GM10266 (cell line): ENCODE results near the gene PANK4.

Source experiments
- DNase-seq: peaks from one replicate; pipeline ENCODE4 v3.0.0; 2012; ENCODE audit errors: extremely low spot score
- TF ChIP-seq, protein P1 (sequence below): IDR thresholded peaks from 2 replicates; pipeline ENCODE4 v1.5.1; 2012; ENCODE audit warnings: mild to moderate bottlenecking, low read depth; ENCODE audit not compliant: control insufficient read depth, insufficient read depth; ENCODE audit errors: missing control alignments

PANK4 gene

GRCh38 chr1:2516124-2516523, 10.3 kb downstream of the PANK4 start:
- no peak for DNase-seq
- TF ChIP-seq, protein P1, sequence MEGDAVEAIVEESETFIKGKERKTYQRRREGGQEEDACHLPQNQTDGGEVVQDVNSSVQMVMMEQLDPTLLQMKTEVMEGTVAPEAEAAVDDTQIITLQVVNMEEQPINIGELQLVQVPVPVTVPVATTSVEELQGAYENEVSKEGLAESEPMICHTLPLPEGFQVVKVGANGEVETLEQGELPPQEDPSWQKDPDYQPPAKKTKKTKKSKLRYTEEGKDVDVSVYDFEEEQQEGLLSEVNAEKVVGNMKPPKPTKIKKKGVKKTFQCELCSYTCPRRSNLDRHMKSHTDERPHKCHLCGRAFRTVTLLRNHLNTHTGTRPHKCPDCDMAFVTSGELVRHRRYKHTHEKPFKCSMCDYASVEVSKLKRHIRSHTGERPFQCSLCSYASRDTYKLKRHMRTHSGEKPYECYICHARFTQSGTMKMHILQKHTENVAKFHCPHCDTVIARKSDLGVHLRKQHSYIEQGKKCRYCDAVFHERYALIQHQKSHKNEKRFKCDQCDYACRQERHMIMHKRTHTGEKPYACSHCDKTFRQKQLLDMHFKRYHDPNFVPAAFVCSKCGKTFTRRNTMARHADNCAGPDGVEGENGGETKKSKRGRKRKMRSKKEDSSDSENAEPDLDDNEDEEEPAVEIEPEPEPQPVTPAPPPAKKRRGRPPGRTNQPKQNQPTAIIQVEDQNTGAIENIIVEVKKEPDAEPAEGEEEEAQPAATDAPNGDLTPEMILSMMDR = no peak

- TF ChIP-seq, protein P1 = no peak
- DNase-seq = no peak
Measured at GRCh38 chr1:2515763-2516080, 10.7 kb downstream of the PANK4 start.

- TF ChIP-seq, protein P1 = no peak
- no peak for DNase-seq
Measured at GRCh38 chr1:2514863-2515762, 11.3 kb downstream of the PANK4 start.

- no peak for DNase-seq
- TF ChIP-seq, protein P1 = no peak
Measured at GRCh38 chr1:2513939-2514652, 12.3 kb downstream of the PANK4 start.

- no peak for DNase-seq
- TF ChIP-seq, protein P1 = no peak
Measured at GRCh38 chr1:2512862-2513421, 13.5 kb downstream of the PANK4 start.

DNA sequence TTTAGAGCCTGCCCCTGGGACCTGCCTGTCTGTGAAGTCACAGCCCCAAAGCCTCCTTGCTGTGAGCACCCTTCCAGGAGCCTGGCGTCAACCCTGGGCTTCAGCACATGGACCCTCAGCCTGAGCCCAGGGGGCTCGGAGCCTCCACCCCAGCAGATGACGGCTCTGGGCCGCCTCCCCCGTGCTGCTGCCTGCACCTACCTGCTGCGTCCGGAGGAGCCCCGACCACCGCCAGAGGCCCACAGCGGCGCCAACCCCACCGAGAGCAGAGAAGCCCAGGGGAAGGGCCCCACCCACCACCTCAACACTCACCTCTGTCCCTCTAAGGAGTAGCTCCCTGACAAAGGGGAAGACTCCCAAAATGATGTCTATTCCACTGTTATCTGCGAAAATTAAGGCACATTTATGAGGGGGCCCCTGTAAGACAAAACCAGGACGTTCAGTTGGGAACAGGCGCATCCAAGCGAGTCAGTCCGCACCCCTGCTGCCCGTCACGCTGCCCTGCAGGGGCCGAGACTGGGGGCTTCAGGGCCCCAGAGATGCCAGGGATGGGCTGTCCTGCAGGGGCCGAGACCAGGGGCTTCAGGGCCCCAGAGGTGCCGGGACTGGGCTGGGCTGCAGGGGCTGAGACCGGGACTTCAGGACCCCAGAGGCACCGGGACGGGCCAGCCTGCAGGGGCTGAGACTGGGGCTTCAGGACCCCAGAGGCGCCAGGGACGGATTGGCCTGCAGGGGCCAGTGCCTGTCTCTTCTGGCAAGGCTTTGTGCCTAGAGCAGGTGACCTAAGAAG, 15.8 kb downstream of the PANK4 start:
- no peak for DNase-seq
- TF ChIP-seq, protein P1 = no peak

DNA sequence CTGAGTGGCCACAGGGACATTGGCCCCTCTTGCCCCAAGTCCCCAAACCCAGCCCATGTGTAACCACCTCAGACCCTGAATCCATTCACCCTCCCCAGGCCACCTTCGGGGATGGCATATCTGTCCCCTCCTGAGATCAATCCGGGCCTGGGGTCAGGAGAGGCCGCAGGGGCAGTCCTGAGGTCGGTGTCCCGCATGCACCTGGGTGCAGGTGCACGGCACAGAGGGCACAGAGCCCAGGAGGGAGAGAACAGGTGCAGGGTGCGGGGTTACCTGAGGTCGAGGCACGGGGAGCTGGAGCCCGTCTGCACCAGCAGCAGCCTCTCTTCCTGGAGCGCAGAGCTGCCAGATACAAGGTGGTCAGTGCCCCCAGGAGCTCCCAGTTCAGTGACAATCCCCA, 16.8 kb downstream of the PANK4 start:
- TF ChIP-seq, protein P1 = no peak
- no peak for DNase-seq
